Prostate gland (tissue), 2 donors: Measurements from ENCODE around the gene PALD1.

Experiments
- CTCF ChIP-seq, 4 experiments: fragments of 200-600 bp in 2 of 4; fragments of 450-650 bp in 2 of 4; sonication (generic) in 2 of 4; IDR thresholded peaks; 1 replicate in 3 of 4; 2 replicates in 1 of 4; pipeline ENCODE4 v1.5.1; 2016 to 2019; ENCODE audit warnings: antibody characterized with exemption in 4 of 4, mild to moderate bottlenecking in 2 of 4, moderate library complexity in 2 of 4
- POLR2A ChIP-seq: fragments of 450-650 bp; IDR thresholded peaks from one replicate; pipeline ENCODE4 v1.6.1; 2016; ENCODE audit warnings: antibody characterized with exemption, mild to moderate bottlenecking
- POLR2AphosphoS5 ChIP-seq: sonication (generic); formaldehyde crosslinking; IDR thresholded peaks from one replicate; pipeline ENCODE4 v1.6.1; 2017; ENCODE audit warnings: antibody characterized with exemption

- TF ChIP-seq CTCF (IDR thresholded peaks at IDR 0.05) (no peak), POLR2A (no peak), POLR2AphosphoS5 (no peak)
Observed at GRCh38 chr10:70601746-70602145, 123.2 kb downstream of the PALD1 start.
